MG63 (cell line): Measurements from ENCODE around the gene VSX2. TPM values are rescaled to one million over a fixed set of nuclear protein-coding genes. Genes with fewer than 3 reads are reported as not detected.

Experiments used
- DNase-seq: peaks from one replicate; pipeline ENCODE4 v3.0.0-alpha.2; 2020
- H3K27me3 ChIP-seq: fragments of 250-450 bp; sonication (Bioruptor Pico); 2 replicates; pipeline ENCODE4 v1.5.1; 2020; ENCODE audit warnings: mild to moderate bottlenecking, moderate library complexity
- H3K36me3 ChIP-seq: fragments of 250-450 bp; sonication (Bioruptor Pico); 2 replicates; pipeline ENCODE4 v1.5.1; 2020; ENCODE audit warnings: mild to moderate bottlenecking, moderate library complexity
- H3K4me3 ChIP-seq: fragments of 250-450 bp; sonication (Bioruptor Pico); 2 replicates; pipeline ENCODE4 v1.5.1; 2020; ENCODE audit warnings: mild to moderate bottlenecking, moderate library complexity
- H3K9me3 ChIP-seq: fragments of 250-450 bp; sonication (Bioruptor Pico); 2 replicates; pipeline ENCODE4 v1.5.1; 2020; ENCODE audit warnings: mild to moderate bottlenecking, moderate library complexity
- total RNA-seq: library from RNA; depleted of rRNA; stranded (reverse); fragments of >200 nt; shearing (Covaris generic); gene quantifications from 2 replicates; pipeline ENCODE4 v1.2.3, GENCODE V29; 2014; ENCODE audit warnings: low replicate concordance; rRNA removed

Gene VSX2
- not detected in 2 replicates for total RNA-seq

DNA sequence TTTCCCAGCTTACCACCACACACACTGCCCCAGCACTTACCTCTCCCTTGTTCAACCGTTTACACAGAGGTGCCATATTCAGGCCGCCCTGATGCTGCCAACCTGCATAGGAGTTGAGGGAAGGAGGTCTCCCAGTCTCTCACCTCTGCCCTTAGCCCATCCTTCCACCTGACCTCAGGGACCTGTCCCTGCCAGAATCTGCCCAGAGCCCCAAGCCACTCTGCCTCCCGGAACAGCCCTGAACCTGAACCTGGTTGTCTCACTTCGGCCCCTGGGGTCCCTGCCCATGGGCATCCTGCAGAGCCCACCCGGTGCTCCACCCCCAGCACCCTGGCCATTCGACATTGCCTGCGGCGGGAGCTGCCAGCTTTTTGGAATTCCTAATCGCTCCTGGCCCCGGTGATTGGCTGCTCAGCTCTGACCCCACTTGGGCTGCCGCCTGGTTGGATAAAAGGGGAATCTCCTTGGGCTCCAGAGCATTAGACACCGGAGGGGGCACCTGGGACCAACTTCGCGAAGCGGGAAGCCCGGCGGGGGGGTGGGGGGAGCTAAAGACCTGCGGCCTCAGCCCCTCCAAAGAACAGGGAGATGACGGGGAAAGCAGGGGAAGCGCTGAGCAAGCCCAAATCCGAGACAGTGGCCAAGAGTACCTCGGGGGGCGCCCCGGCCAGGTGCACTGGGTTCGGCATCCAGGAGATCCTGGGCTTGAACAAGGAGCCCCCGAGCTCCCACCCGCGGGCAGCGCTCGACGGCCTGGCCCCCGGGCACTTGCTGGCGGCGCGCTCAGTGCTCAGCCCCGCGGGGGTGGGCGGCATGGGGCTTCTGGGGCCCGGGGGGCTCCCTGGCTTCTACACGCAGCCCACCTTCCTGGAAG, at the start of gene VSX2:
Gene VSX2 (plus strand): TSS at position 476 of the 874 bp plus-strand sequence. CDS start 113 bp downstream, at position 589.
- DNase-seq: no peak
- Histone ChIP-seq H3K4me3 (no peak within 1 kb of the TSS), H3K36me3 (no peaks in the 10 kb centered on the region), H3K27me3 (peaks cover 48% of the 10 kb centered on the region), H3K9me3 (no peaks in the 10 kb centered on the region)

DNA sequence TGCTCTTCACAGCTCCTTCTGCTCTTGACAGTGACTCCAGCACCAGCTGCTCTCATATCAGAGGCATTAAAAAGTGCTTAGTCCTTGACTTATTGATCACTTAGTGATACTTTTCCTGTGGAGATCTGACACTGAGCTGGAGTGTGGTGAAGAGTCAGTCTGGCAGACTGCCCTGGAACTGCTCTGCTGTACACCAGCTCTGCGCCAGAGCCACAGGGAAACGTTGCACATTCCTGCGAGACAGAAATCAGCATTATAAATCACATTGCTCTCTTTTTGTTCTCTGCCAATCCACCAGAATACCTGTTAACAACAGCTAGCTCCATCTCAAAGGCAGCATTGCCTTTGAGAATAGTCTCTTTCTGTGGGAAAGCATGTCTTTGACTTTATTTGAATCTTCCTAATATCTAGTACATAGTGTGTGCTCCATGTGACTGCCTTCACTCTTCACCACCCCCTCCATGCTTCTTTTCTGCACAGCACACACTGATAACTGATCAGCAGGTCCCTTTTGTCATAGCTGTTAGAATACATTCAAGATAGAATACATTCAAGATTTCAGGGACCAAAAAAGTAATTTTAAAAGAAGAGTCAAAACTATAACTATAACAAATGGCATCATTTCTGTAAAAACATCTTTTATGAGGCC, 48.2 kb upstream of the VSX2 start:
- Histone ChIP-seq H3K4me3 (no peak overlapping the region), H3K9me3 (no peaks in the 10 kb centered on the region), H3K36me3 (no peaks in the 10 kb centered on the region), H3K27me3 (no peaks in the 10 kb centered on the region)
- no peak for DNase-seq

DNA sequence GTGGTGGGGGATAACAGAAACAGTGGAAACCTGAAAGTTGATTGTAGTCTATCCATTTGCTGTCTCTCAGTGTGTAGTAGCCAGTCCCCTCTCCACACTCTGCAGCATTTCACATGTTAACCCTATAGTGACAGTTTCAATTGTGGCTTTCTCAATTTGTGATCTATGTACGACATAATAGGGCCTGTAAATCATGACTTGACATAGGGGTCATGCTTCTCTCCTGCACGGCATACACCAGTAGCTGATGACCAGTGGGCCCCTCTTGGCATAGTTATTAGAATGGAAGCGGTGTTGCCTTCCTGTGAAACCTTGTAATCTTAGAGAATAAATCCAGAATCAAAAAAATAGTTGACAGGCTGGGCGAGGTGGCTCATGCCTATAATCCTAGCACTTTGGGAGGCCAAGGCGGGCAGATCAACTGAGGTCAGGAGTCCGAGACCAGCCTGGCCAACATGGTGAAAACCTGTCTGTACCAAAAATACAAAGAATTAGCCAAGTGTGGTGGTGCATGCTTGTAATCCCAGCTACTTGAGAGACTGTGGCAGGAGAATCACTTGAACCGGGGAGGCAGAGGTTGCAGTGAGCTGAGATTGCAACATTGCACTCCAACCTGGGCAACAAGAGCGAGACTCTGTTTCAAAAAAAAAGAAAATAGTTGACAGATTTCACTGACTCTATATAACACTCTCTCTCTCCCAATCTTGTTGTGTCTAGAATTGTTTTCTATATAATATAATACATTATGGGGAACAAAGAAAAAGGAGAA, 44.6 kb upstream of the VSX2 start:
- no peaks in the 10 kb centered on the region for H3K9me3 ChIP-seq
- no peaks in the 10 kb centered on the region for H3K27me3 ChIP-seq
- H3K4me3 ChIP-seq: no peak overlapping the region
- no peak for DNase-seq
- H3K36me3 ChIP-seq: no peaks in the 10 kb centered on the region

DNA sequence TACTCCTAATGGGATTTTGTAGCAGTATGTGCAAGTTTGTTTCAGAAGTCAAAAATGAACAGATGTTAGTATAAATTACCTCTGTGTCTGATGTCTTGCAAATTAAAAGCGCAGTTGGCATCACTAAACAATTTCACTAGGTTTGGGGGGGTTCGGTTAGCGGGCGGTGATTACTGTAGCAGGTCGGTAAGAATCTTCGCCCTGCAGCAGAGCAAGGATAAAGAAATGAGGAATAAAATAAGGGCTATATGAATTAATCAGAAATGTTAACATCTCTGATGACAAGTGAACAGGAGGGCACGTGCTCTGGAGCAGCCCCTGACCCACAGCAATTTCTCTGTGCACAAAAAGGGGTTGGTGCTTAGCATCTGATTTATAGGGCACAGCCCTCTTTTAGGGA, 43.6 kb upstream of the VSX2 start:
- H3K36me3 ChIP-seq: no peaks in the 10 kb centered on the region
- no peak for DNase-seq
- H3K4me3 ChIP-seq: no peak overlapping the region
- no peaks in the 10 kb centered on the region for H3K9me3 ChIP-seq
- no peaks in the 10 kb centered on the region for H3K27me3 ChIP-seq

DNA sequence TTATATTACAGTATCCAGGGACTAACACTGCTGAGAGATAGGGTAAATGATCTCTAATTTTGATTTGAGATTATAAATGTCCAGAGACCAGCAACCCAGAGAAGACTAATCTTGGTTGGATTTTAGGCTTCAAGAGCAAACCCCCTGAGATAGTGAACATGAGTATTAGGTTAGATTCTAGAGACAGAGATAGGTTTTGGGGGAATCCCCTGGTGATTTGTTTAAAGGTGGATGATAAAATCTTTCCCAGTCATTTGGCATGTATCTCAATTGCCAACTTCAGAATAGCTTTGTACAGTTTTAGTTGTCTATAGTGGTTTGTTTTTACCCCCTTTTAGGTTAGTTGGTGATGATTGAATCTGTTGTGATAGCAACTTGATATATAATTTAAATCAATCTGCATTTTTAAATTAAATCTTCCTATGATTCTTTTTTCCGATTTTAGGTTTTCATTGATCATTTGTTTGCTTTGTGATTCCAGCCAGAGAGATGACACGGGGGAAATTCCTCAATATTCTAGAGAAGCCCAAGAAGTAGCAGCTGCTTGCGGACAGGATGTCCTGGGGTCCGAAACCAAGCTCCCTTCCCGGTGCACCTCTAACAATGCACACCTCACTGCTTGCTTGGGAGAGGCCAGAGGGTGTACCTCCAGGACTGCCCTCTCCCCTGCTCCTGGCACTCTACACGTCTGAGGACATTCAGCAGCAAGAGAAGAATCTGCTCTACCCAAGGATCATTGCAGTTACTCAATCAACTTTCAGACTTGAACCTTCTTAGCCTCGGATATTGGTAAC, 40.6 kb upstream of the VSX2 start:
- H3K4me3 ChIP-seq: no peak overlapping the region
- no peaks in the 10 kb centered on the region for H3K27me3 ChIP-seq
- no peaks in the 10 kb centered on the region for H3K9me3 ChIP-seq
- no peak for DNase-seq
- H3K36me3 ChIP-seq: no peaks in the 10 kb centered on the region

DNA sequence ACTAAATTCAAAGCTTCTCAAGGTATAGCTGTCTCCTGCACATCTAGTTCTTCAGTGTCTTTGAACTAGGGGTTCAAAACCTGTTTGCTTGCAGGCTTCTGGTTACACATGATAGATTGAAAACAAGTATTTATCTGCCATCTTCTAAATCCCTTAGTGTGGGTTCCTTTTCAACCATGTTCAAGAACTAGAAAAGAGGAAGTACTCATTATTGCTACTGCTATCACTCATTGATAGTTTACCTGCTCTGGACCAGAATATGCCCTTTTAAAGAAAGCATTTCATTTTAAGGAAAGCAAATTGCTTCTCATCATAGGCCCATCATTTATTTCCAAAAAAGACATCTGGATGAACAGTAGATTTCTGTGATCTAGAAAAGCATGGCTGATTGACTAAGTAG, 37.1 kb upstream of the VSX2 start:
- Histone ChIP-seq H3K36me3 (no peaks in the 10 kb centered on the region), H3K9me3 (no peaks in the 10 kb centered on the region), H3K27me3 (no peaks in the 10 kb centered on the region), H3K4me3 (no peak overlapping the region)
- DNase-seq: no peak

DNA sequence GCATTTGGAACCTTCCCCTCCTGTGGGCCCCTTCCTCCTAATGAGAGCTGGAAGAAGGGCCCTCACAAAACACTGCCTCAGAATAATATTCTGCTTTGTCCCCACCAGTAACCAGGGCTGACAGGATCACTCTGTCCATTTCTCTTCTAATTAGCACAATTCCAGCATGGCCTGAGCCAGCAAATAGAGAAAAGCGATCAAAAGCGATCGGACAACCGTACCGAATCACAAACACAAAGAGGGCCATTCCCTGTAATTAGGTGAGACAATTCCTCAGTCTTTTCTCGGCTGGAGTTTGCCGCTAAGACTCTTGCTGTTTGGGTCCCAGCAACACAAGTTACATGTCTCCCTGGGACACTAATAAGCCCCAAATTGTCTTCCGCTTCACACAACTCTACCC, 35.6 kb upstream of the VSX2 start:
- DNase-seq: no peak
- Histone ChIP-seq H3K9me3 (no peaks in the 10 kb centered on the region), H3K27me3 (no peaks in the 10 kb centered on the region), H3K4me3 (no peak overlapping the region), H3K36me3 (no peaks in the 10 kb centered on the region)

DNA sequence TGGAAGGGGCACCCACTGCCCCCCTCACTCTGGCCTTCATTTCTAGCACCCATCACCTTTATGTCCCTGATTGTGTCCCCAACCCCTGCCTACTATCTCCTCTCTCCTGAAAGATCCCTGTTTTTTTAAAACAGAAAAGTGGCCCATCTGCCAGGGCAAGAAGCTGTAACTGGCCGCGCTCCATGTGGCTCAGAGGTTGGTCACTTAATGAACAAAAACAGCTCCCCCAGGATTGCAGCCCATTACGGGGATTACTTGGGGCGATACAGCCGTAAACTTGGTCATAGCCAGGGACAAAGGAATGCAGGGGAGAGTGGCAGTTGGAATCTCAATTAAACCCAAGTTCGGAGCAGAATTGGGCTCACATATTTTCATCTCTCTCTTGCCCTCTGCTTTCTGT, 34.8 kb upstream of the VSX2 start:
- H3K9me3 ChIP-seq: no peaks in the 10 kb centered on the region
- H3K36me3 ChIP-seq: no peaks in the 10 kb centered on the region
- DNase-seq: no peak
- no peaks in the 10 kb centered on the region for H3K27me3 ChIP-seq
- H3K4me3 ChIP-seq: no peak overlapping the region

DNA sequence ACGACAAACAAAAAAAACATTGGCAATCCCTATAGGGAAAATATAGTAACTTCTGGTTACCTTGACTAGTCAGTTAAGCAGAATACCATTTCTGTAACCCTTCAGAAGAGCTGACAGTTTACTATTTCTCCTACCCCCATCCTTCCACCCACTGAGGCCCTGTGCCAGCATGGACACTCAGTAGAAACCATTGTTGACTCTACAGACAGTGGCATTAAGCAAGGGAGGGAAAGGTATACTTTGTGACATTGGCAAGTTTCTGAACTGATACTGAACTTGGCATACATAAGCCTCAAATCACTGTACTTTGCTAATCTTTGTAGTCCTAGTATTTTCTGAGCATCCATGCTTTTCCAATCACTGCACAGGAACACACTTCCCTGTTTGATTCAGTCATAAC, 33.4 kb upstream of the VSX2 start:
- no peak for DNase-seq
- H3K36me3 ChIP-seq: no peaks in the 10 kb centered on the region
- no peaks in the 10 kb centered on the region for H3K27me3 ChIP-seq
- H3K9me3 ChIP-seq: no peaks in the 10 kb centered on the region
- H3K4me3 ChIP-seq: no peak overlapping the region

DNA sequence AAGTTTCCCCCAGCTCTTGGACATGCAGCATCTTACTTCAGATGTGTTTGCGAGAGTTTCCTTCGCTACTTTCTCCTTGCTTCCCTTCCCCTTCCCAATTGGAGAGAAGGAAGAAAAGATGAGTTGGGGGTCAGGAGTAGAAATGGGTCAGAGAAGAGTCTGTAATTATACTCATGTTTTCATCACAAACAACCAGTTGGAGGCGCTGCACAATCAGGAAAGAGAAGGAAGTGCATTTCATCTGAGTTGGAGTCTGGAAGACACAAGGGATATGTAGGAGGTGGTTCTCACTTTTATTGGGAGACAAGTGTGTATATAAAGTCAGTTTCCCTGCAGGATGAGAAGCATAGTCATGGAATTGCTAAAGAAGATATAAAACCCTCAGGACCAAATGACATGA, 31.3 kb upstream of the VSX2 start:
- H3K27me3 ChIP-seq: no peaks in the 10 kb centered on the region
- DNase-seq: no peak
- H3K9me3 ChIP-seq: no peaks in the 10 kb centered on the region
- no peaks in the 10 kb centered on the region for H3K36me3 ChIP-seq
- H3K4me3 ChIP-seq: no peak overlapping the region

DNA sequence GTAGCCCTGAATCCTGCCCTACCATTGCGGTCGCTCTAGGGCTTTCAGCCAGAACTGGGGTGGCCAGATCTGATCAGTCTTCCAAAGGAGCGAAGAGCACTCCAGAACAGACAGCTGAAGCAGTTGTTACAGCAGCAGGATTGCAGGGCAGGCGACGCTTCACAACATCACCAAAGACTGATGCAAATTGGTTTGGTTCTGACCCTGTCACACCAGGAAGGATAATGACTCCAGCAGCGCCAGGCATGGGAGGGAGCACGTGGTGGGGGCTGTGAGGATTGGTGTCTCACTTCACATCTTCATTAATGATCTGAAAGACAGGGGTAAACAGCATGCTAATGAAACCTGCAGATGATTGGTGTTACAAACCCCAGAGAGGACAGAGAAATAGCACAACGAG, 30.6 kb upstream of the VSX2 start:
- Histone ChIP-seq H3K36me3 (no peaks in the 10 kb centered on the region), H3K4me3 (no peak overlapping the region), H3K9me3 (no peaks in the 10 kb centered on the region), H3K27me3 (no peaks in the 10 kb centered on the region)
- DNase-seq: no peak

DNA sequence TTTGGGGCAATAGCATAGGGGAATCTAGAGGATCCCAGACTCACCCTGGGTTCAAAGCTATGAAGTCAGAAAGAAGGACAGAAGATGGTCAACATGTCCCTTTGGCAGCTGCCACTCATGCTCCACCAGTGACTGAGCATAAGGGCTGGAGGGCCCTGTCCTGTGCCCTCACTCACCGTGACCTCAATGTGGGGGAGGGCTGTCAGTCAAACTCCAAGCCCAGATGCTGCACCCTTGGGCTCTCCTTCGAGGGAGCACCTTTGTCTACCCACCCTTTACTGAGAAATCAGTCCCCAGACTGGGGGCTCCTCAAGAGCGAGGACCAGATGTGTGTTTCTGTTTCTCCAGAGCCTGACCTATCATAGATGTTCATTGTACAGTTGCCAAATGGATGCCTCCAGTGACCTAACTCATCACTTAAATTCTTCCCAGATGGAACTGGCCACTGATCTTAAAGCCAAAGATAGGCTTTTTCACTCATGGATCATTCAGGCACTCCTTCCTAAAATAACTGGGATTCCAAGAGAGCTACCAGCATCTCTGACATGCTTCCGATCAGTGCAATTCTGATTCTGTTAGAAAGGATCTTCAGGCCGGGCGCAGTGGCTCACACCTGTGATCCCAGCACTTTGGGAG, 27.2 kb upstream of the VSX2 start:
- DNase-seq: no peak
- H3K27me3 ChIP-seq: no peaks in the 10 kb centered on the region
- no peak overlapping the region for H3K4me3 ChIP-seq
- H3K36me3 ChIP-seq: no peaks in the 10 kb centered on the region
- H3K9me3 ChIP-seq: no peaks in the 10 kb centered on the region

DNA sequence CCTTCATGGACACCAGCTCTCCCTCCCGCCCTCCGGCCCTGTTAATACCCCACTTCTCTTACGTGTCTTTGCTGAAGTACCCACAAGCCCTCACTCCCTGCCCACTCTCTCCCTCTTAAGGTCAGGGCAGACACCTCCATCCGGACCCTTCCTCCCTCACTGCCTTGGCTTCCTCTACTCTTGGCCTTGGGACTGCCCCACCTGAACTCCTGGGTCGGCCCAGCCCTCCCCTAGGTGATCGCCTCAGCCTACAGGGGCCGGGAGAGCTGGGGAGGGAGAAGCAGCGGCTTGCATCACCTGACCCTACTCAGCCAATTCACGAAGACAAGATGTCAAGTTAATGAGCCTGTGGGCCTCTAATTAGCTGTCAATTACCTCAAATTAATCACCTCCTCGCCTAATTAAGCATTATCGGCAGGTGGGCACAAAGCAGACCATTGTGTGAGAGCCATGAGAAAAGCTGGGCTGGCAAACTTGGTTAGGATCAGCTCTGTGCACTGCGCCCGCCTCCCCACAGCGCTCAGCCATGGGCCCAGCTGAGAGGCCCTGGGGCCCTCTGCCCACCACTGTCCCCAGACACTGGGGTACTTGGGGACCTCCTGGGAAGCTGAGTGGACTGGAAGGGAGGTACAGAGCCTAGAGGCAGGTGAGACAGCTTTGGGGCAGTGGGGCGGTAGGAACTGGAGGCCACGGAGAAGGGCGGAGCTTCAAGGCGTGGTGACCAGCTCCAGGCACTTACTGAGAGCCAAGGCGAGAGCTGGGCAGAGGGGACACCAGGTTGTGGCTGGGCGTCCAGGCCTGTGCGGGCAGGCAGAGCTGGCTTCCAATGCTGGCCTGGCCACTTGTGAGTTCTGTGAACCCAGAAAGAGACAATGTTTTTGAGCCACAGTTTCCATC, 25.1 kb upstream of the VSX2 start:
- no peaks in the 10 kb centered on the region for H3K27me3 ChIP-seq
- DNase-seq: no peak
- no peak overlapping the region for H3K4me3 ChIP-seq
- H3K9me3 ChIP-seq: no peaks in the 10 kb centered on the region
- no peaks in the 10 kb centered on the region for H3K36me3 ChIP-seq

DNA sequence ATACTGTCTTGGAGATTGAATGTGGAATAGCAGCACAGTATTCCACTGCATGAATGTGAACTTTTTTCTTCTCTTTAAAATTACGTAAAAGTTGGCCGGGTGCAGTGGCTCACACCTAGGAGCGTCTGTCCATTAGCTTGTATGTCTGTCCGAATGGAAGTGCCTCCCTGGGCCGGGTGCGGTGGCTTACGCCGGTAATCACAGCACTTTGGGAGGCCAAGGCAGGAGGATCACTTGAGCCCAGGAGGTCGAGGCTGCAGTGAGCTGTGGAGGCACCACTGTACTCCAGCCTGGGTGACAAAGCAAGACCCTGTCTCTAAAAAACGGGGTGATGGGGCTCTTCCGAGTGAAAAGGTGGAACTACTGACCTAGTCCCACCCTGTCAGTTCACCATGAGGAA, 22.6 kb upstream of the VSX2 start:
- no peak overlapping the region for H3K4me3 ChIP-seq
- no peaks in the 10 kb centered on the region for H3K36me3 ChIP-seq
- DNase-seq: no peak
- no peaks in the 10 kb centered on the region for H3K27me3 ChIP-seq
- H3K9me3 ChIP-seq: no peaks in the 10 kb centered on the region

DNA sequence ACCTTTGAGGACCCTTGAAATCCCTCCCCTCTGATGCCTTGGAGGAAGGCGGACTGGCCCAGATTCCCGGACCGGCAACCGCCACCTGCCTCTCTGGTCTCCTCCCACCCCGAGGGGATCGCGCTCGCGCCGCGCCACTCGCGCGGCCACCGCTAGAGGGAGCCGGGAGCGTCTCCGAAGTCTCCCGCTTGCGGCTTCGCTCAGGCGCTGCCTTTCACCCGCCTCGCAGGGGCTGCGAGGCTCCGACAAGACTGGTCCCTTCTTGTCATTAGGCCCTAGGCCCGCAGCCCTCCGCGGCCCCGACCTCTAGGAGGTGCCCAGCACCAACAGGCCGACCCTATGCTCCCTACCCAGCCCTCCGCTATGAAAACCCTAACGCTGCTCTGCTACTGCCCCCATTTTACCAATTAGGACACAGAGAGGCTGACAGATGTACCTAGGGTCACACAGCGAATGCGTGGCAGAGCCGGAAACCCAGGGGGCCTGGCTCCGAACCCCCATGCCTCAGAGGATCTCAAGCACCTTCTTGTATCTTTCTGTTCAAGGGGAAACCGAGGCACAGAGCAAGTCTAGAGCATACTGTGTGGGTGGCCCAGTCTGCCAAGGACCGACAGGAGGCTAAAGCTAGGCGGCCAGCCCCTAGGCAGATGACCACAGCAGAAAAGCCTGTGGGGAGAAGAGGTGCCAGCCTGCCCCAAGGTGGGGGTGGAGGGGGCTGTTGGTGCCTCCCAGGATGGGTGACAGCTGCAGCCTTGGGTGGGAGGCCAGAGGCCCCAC, 21.4 kb upstream of the VSX2 start:
- H3K9me3 ChIP-seq: no peaks in the 10 kb centered on the region
- H3K36me3 ChIP-seq: no peaks in the 10 kb centered on the region
- DNase-seq: peak; percentile 56
- H3K27me3 ChIP-seq: no peaks in the 10 kb centered on the region
- no peak overlapping the region for H3K4me3 ChIP-seq
